ENCODE results near the gene SLC31A1. TPM values are rescaled to one million over a fixed set of nuclear protein-coding genes. Genes with fewer than 3 reads are reported as not detected.

Gene SLC31A1
- total and polyA plus RNA-seq, 2 experiments from 2014 or later = 15.0 to 32.1 TPM

GRCh38 chr9:113192455-113192854, 28.9 kb upstream of the SLC31A1 start:
- Histone ChIP-seq H2AFZ (no peak overlapping the region), H3K27me3 (ENCODE audit: insufficient read depth) (no peaks in the 10 kb centered on the region), H3K4me2 (no peak overlapping the region), H3F3A (replicated peaks; ENCODE audit: low read depth) (no peaks in the 10 kb centered on the region), H3K9me2 (ENCODE audit: insufficient read depth) (no peaks in the 10 kb centered on the region), H4K20me1 (replicated peaks; ENCODE audit: insufficient read depth) (peaks cover 4% of the 10 kb centered on the region), H3K27ac (ENCODE audit: low read depth) (no peak overlapping the region; the same call in 1 of the 2 replicates), H3K36me3 (ENCODE audit: insufficient read depth) (peaks cover 8% of the 10 kb centered on the region; the same call in 1 of the 2 replicates), H3K4me3 (no peak overlapping the region), H3K4me1 (ENCODE audit: insufficient read depth) (no peaks in the 10 kb centered on the region), H3K79me2 (replicated peaks; ENCODE audit: insufficient read depth) (no peaks in the 10 kb centered on the region)
- no peak for DNase-seq (ENCODE audit: low spot score)
- Mint-ChIP-seq H3K9me3 (no peaks in the 10 kb centered on the region), H3K27ac (no peak overlapping the region), H3K36me3 (ENCODE audit: low read depth) (peaks cover 16% of the 10 kb centered on the region; the same call in 2 of the 3 replicates), H3K4me1 (no peaks in the 10 kb centered on the region), H3K27me3 (ENCODE audit: insufficient read depth, low read depth, poor library complexity) (no peaks in the 10 kb centered on the region), H3K4me3 (no peak overlapping the region)
- ATAC-seq = no peak
- TF ChIP-seq STAT1 (IDR thresholded peaks at IDR 0.05; ENCODE audit: unreplicated experiment) = no peak
- no peak for TF ChIP-seq POLR2AphosphoS5 (IDR thresholded peaks at IDR 0.05; ENCODE audit: low read depth)
- TF ChIP-seq EZH2phosphoT487 (IDR thresholded peaks at IDR 0.05; ENCODE audit: unreplicated experiment) = no peak
- TF ChIP-seq JUNB (IDR thresholded peaks at IDR 0.05; ENCODE audit: unreplicated experiment) = no peak
- no peak for TF ChIP-seq ZNF462 (CRISPR knock-in tag; IDR thresholded peaks at IDR 0.05)

GRCh38 chr9:113199683-113200329, 21.5 kb upstream of the SLC31A1 start:
- no peaks in the 10 kb centered on the region for H3K4me1 Mint-ChIP-seq
- DNase-seq (ENCODE audit: low spot score) (no peak), ATAC-seq (no peak)
- H3K9me2 ChIP-seq (ENCODE audit: insufficient read depth) = no peaks in the 10 kb centered on the region
- no peak overlapping the region for H3K4me3 Mint-ChIP-seq
- H4K20me1 ChIP-seq (replicated peaks; ENCODE audit: insufficient read depth) = no peaks in the 10 kb centered on the region; the same call in 1 of the 2 replicates
- H3K4me2 ChIP-seq = no peak overlapping the region
- no peak overlapping the region for H3K27ac ChIP-seq (ENCODE audit: low read depth)
- H3K27me3 Mint-ChIP-seq (ENCODE audit: insufficient read depth, low read depth, poor library complexity) = peaks cover 1% of the 10 kb centered on the region
- H3K36me3 ChIP-seq (ENCODE audit: insufficient read depth) = no peaks in the 10 kb centered on the region; the same call in 1 of the 2 replicates
- H3K27ac Mint-ChIP-seq = no peak overlapping the region
- no peak overlapping the region for H3K4me3 ChIP-seq
- H3K9me3 Mint-ChIP-seq = no peaks in the 10 kb centered on the region
- H3F3A ChIP-seq (replicated peaks; ENCODE audit: low read depth) = no peaks in the 10 kb centered on the region
- H3K4me1 ChIP-seq (ENCODE audit: insufficient read depth) = no peaks in the 10 kb centered on the region
- no peak overlapping the region for H2AFZ ChIP-seq
- TF ChIP-seq POLR2AphosphoS5 (IDR thresholded peaks at IDR 0.05; ENCODE audit: low read depth) (no peak), STAT1 (IDR thresholded peaks at IDR 0.05; ENCODE audit: unreplicated experiment) (no peak), NANOG (IDR thresholded peaks at IDR 0.05; ENCODE audit: borderline replicate concordance) (no peak), EZH2phosphoT487 (IDR thresholded peaks at IDR 0.05; ENCODE audit: unreplicated experiment) (no peak), ZNF331 (CRISPR knock-in tag; IDR thresholded peaks at IDR 0.05; ENCODE audit: low read depth) (no peak)
- no peaks in the 10 kb centered on the region for H3K79me2 ChIP-seq (replicated peaks; ENCODE audit: insufficient read depth)
- peaks cover 18% of the 10 kb centered on the region; the same call in 2 of the 3 replicates for H3K36me3 Mint-ChIP-seq (ENCODE audit: low read depth)
- H3K27me3 ChIP-seq (ENCODE audit: insufficient read depth) = no peaks in the 10 kb centered on the region

Measured in GM23338 (cell line).